IPS-11a (cell line): Measurements from ENCODE around the gene ZNF185.

ENCODE experiments used
- H3K4me3 ChIP-seq: one replicate; pipeline ENCODE4 v1.5.1; 2013; ENCODE audit warnings: low read depth, low read length, control low read depth

The ZNF185 gene

DNA sequence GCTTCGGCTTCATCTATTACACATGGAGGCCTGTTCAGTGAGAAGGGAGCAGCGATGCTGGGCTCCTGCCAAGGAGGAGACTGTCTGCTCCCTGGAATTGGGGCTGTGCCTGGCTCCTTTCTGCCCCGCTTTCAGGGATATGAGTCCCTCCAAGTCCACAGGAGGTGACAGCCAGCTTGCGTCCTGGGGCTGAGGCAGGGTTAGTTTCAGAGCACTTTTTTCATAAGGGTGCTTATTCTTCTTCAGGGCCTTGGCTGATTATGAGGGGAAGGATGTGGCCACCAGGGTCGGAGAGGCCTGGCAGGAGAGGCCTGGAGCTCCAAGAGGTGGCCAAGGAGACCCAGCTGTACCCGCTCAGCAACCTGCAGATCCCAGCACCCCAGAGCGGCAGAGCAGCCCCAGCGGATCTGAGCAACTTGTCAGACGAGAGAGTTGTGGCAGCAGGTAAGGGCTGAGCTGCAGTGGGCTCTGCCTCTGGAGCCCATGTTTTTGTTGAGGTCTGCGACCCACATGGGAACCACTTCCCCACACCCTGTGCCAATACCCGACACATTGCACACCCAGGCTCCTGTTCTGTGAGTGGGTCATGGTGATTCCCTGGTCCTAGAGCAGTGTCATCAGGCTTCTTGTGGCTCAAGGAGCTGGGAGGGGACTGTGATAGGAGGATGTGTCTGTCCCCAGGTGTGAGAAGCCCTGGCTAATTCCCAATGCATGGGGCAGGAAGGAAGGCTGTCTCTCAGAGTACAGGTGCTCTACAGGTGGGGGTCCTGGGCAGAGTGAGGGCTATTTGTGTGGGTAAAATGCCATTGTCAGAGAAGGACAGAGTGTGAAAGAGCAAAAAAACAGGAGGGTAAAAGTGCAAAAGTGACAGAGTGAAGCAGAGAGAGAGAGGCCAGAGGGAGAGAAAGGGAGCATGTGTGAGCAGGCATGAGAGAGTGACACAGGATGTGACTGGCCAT lies 47.4 kb downstream of the ZNF185 start:
- no peak overlapping the region for H3K4me3 ChIP-seq

DNA sequence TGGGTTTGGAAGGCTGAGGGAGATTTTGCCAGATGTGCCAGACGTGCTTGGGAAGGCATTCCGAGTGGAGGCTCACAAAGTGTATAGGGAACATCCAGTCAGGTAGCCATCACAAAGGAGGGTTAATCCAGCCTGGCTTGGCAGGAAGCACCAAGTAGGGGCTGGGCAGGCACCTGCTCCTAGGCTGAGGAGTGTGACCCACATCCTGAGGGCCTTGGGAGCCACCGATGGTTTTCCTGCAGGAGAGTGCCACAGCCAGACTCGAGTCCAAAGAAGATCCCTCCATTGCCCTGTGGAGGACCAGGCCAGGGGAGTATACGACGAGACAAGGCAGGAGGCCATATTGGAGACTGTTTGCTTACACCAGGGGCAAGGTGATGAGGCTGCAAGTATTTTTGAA lies 48.8 kb downstream of the ZNF185 start:
- no peak overlapping the region for H3K4me3 ChIP-seq
